Pons (tissue), 1 donor: Measurements from ENCODE around the gene LRRFIP1.
"Not testable (repeated sequence)": the region's sequence is repeated elsewhere in the genome, so short reads cannot be mapped to it uniquely, and the experiment has no call there.

Experiments used
- DNase-seq: peaks from one replicate; pipeline ENCODE4 v3.0.0-alpha.2; 2016; ENCODE audit warnings: low spot score

LRRFIP1 gene

DNA sequence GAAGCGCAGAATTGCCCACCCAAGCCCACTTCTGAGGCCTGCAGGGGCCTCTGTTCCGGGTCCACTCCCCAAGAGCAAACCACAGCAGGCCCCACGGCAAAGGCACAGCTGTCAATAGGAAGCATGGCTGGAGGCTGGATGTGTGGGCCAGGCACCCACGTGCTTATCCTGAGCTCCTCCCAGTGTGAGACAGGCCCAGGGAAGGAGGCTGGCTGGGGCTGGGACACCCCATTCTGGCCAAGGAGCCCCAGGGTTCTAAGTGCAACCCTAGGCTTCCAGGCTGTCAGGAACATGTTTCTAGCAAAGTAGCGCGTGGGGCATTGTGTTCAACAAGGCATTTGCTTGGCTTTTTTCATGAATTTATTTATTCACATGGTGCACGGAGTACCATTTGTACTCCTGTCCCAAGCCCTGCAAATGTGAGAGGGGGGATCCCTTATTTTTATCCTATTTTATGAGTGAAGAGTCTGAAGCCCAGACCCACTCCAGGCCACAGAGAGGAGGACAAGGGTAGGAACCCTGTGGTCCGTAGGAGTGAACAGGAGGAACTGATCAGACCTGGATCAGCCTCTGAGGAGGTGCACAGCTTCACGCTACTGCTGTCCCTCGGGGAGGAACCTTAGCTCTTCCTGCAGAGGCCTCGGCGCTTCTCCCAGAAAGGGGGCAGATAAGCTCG, 30.7 kb upstream of the LRRFIP1 start:
- no peak for DNase-seq

GRCh38 chr2:237597196-237598145, 29.9 kb upstream of the LRRFIP1 start:
- no peak for DNase-seq

- DNase-seq = no peak
These were observed 28.7 kb upstream of the LRRFIP1 start for GRCh38 chr2:237598468-237599208.

GRCh38 chr2:237599465-237600110, 27.8 kb upstream of the LRRFIP1 start:
- DNase-seq = no peak

DNA sequence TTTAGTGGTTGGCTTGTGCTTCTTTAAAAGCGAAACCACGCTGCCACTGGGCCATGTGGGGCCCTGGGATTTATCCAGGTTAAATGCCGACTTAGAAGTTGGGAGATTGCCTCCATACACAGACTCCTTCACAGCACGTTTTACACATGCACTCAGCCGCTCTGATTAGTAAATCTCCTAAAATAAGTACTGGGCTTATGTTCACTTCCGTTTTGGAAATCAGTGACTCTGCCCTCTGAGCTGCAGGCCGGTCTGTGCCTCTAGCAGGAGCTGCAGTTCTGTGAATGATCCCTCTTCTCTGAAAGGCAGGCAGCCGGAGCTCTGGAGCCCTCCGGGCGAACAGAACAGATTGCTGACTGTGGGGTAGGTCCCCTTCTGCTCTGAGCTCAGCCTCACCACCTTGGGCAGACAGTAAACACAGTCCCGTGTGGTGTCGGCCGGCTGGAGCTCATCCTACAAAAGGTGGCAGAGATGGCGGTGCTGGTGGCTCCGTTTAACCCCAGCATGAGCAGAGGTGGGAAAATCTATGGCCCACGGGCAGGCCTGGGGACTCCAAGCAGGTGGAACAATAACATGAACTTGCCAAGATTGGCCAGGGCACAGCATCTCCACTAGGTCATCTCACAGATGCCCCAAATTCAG, 27.1 kb upstream of the LRRFIP1 start:
- DNase-seq = peak; percentile 16

- no peak for DNase-seq
These were observed 25.8 kb upstream of the LRRFIP1 start for GRCh38 chr2:237601453-237602116.

- no peak for DNase-seq
These were observed 25.0 kb upstream of the LRRFIP1 start for GRCh38 chr2:237602409-237602808.

DNA sequence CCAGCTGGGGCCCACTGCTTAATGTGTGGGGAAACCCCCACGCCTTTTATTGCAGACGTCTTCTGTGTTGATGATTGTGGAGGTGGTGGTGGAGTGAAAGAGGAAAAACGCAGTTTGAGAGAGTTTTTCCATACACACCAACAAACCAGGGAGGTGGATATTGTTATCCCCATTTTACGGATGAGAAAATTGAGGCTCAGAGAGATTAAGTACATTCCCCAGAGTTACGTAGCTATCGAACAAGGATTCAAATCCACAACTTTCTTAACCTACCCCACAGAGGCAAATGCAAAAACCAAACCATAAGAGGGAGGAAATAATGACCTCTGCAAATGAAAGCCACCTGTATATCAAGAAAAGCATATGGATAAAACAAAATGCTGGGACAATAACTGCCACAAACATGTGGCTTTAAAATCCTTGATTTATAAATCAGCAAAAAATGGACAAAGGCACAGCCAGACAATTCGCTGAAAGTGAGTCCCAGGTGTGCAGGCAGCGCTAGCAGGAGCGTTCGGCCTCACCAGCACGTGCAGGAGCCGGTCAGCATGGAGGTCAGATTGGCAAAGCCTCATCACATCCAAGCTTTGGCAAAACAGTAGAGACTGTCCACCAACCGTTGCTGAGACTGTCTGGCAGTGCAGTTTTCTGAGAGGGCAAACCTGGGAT, 24.2 kb upstream of the LRRFIP1 start:
- DNase-seq = no peak

DNA sequence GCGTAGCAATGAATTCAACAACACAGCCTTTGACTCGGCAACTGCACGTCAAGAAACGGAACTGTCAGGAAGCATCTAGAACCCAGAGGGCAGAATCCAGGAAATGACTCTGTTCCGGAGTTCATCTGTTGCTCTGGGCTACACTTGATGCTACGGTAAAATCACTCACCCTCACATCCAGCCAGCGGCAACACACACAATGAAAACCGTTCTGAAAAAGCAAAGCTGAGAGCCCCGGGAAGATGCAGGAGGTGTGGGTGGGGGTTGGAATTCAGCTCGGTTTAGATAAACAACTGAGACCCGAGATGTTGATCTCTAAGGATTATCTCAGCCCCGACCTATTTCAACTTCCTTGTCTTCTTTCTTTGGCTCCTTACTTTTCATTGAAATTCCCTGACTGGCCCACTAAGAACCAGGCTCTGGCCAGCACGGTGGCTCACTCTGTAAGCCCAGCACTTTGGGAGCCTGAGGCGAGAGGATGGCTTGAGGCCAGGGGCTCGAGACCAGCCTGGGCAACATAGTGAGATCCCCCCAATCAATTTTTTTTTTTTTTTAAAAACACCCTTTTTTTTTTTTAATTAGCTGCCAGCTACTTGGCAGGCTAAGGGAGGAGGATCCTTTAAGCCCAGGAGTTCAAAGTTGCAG, 23.5 kb upstream of the LRRFIP1 start:
- DNase-seq = peak; percentile 70

DNA sequence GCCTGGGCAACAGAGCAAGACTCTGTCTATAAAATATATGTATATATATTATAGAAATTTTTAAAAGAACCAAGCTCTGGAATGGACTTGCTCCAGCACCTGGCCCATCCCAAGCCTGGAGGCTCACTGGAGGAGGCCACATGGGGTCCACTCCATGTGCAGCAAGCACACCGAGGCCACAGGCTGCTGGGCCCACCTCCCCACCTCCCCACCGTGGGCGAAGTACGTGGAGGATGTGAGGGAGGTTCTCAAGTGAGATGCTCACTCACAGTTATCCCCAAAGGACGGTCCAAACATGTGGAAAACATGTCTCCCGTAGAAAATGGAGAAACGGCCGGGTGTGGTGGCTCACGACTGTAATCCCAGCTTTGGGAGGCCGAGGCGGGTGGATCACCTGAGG, 23.0 kb upstream of the LRRFIP1 start:
- DNase-seq = no peak

DNA sequence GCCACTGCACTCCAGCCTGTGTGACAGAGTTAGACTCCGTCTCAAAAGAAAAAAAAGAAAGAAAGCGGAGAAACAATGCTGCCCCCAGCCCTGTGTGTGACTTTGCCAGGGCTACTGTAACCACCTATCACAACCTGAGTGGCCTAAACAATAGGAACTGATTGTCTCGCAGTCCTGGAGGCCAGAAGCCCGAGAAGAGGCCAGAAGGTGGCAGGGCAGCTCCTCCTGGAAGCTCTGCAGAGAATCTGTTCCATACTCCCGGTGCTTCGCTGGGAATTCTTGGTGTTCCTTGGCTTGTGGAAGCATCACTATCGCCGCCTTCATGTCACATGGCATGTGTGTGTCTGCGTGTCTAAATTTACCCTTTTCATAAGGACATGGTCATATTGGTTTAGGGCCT, 22.4 kb upstream of the LRRFIP1 start:
- no peak for DNase-seq

- DNase-seq = not testable (repeated sequence)
These were observed 20.9 kb upstream of the LRRFIP1 start for GRCh38 chr2:237606522-237606921.

DNA sequence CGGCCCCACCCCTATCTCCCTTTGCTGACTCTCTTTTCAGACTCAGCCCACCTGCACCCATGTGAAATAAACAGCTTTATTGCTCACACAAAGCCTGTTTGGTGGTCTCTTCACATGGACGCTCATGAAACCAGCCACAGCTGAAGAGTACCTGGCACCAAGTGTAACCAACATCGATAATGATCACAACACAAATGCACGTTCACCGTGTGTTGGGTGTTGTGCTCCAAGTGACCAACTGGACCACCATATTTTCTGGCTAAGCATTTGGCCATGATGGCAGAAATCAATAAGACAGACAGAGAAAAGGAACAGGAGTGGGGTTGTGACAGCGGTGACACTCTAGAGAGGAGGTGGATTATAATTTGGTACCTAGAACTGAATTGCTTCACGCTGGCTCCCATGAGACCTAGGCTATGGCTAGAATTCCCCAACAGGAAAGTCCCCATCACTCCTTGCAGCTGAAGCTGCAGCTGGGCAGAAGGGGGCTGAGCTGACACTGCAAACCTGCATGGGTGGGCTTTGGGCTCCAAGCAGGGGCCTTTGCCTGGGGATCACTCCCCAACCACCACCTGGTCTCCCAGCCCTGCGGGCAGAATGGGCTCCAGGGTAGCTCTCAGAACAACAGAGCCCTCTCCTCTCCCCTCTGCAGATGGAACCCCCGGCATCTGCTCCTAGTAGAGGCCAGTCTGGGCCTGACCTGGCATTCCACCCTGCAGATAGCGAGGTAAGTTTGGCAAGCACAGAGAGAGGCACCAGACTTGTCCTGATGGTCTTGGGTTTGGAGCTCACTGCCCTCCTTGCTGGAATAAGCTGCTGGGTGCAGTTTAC, 14.6 kb upstream of the LRRFIP1 start:
- no peak for DNase-seq

GRCh38 chr2:237613679-237614078, 13.7 kb upstream of the LRRFIP1 start:
- no peak for DNase-seq

DNA sequence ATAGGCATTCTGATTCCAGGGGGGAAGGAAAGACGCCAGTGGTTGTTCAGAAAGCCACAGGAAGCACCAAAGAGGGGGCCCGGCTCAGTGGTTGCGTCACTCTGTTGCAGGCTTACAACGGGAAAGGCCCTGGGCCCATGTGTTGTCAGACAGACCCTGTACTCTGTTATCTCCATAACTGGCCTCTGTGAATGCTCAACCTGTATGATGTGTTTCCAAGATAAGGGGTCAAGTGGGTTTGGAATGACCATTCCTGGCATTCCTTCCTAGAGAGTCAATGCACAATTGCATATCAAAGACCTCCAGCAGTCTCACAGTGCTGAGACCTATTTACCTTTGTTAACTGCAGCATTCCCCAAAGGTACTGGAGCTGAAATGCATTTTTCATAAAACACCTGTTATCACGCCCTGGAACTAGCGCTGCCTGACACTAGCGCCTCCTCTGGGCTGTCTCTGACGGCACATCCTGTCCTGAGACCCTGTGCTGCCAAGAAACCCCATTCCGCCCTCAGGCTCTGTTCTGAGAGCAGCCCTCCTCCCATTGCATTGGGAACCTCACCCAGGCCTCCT, 13.2 kb upstream of the LRRFIP1 start:
- no peak for DNase-seq

GRCh38 chr2:237615631-237616249, 11.6 kb upstream of the LRRFIP1 start:
- no peak for DNase-seq

DNA sequence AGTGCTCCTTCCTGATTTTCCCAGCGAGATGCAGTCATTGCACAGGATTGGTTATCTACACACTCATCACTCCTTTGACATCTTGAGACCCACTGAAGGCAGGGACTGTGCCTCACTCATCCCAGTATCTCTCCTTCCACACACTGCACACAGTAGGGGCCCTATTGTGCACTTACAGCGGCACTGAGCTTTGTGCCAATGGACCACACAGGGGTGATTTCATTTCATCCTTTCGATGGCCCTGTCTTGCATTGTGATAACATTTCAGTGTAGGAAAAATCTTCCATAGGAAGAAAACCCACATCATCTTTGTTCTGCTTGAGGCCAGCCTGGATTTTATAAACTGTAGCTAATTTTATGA, 11.0 kb upstream of the LRRFIP1 start:
- DNase-seq = no peak
